Ureter (tissue), 1 donor: ENCODE results near the gene EEF1G. TPM values are rescaled to one million over a fixed set of nuclear protein-coding genes. Genes with fewer than 3 reads are reported as not detected.
"Not testable (repeated sequence)": the region's sequence is repeated elsewhere in the genome, so short reads cannot be mapped to it uniquely, and the experiment has no call there.

Source experiments
- DNase-seq: peaks from one replicate; pipeline ENCODE4 v3.0.0-alpha.2; 2020; ENCODE audit warnings: low spot score
- total RNA-seq: library from RNA; stranded (reverse); gene quantifications from one replicate; pipeline ENCODE4 v1.2.4, GENCODE V29; 2023
- donor health status: DM: yes; HTN: yes; CAD: no.

Gene EEF1G
- total RNA-seq, 1 donor from 2014 or later, result 1,627 TPM

- DNase-seq, result peak; percentile 46
Observed at GRCh38 chr11:62555464-62556107, 18.1 kb downstream of the EEF1G start.

- peak; percentile 43 for DNase-seq
Observed at GRCh38 chr11:62554387-62555167, 19.1 kb downstream of the EEF1G start.

GRCh38 chr11:62553839-62554361, 19.8 kb downstream of the EEF1G start:
- no peak for DNase-seq

- peak; percentile 89 for DNase-seq
Observed at GRCh38 chr11:62553080-62553838, 20.4 kb downstream of the EEF1G start.

- DNase-seq, result no peak
Observed at GRCh38 chr11:62552485-62553079, 21.1 kb downstream of the EEF1G start.

GRCh38 chr11:62550478-62550877, 23.2 kb downstream of the EEF1G start:
- DNase-seq, result not testable (repeated sequence)

- no peak for DNase-seq
Observed at GRCh38 chr11:62548545-62549335, 25.0 kb downstream of the EEF1G start.

GRCh38 chr11:62547691-62548281, 25.9 kb downstream of the EEF1G start:
- DNase-seq, result peak; percentile 72

- peak; percentile 65 for DNase-seq
Observed at GRCh38 chr11:62546929-62547625, 26.6 kb downstream of the EEF1G start.

GRCh38 chr11:62546244-62546928, 27.3 kb downstream of the EEF1G start, which contains the start of gene AHNAK:
Gene AHNAK, minus strand, starts transcription at chr11:62546806. Its CDS starts 10,708 bp downstream, at chr11:62536098.
- peak; percentile 89 for DNase-seq

- peak; percentile 97 for DNase-seq
Observed at GRCh38 chr11:62545437-62546243, 28.1 kb downstream of the EEF1G start.

- peak; percentile 69 for DNase-seq
Observed at GRCh38 chr11:62544581-62545436, 28.9 kb downstream of the EEF1G start.

- no peak for DNase-seq
Observed at GRCh38 chr11:62543680-62544444, 29.8 kb downstream of the EEF1G start.

GRCh38 chr11:62542750-62543567, 30.7 kb downstream of the EEF1G start:
- DNase-seq, result peak; percentile 89

GRCh38 chr11:62542111-62542745, 31.5 kb downstream of the EEF1G start:
- no peak for DNase-seq
